Activated CD8-positive, alpha-beta memory T cell treated with anti-CD3 and anti-CD28 coated beads for 1 hour (primary cell): ENCODE data around the gene GTF3C1.
A peak's percentile ranks its signal among the peaks of the same experiment; 100 is the strongest.
"Not testable (repeated sequence)": the region's sequence is repeated elsewhere in the genome, so short reads cannot be mapped to it uniquely, and the experiment has no call there.

Experiments used
- DNase-seq, 2 donors: peaks; one replicate each; pipeline ENCODE4 v3.0.0-alpha.2; 2020; ENCODE audit warnings: low read depth in 1 of 2; ENCODE audit errors: extremely low read depth in 1 of 2

The GTF3C1 gene

GRCh38 chr16:27549746-27550581 lies at the start of gene GTF3C1, which contains the start of gene KATNIP:
TSS of gene GTF3C1 (minus strand) at chr16:27549913. CDS start at chr16:27549890, 23 bp downstream.
TSS of gene KATNIP (plus strand) at chr16:27550144. CDS start at chr16:27550171, 27 bp downstream.
- DNase-seq: peak; percentile 100

GRCh38 chr16:27598931-27599565 lies 49.3 kb upstream of the GTF3C1 start:
- no peak for DNase-seq

GRCh38 chr16:27598220-27598619 lies 48.5 kb upstream of the GTF3C1 start:
- no peak for DNase-seq

- DNase-seq: no peak
These were observed 47.6 kb upstream of the GTF3C1 start for GRCh38 chr16:27597361-27597760.

GRCh38 chr16:27596411-27596810 lies 46.7 kb upstream of the GTF3C1 start:
- no peak for DNase-seq

- DNase-seq: no peak
These were observed 46.3 kb upstream of the GTF3C1 start for GRCh38 chr16:27595993-27596392.

GRCh38 chr16:27595475-27595874 lies 45.8 kb upstream of the GTF3C1 start:
- no peak for DNase-seq

- no peak for DNase-seq
These were observed 42.1 kb upstream of the GTF3C1 start for GRCh38 chr16:27591837-27592236.

GRCh38 chr16:27588057-27588456 lies 38.3 kb upstream of the GTF3C1 start:
- DNase-seq: no peak

GRCh38 chr16:27586711-27587110 lies 37.0 kb upstream of the GTF3C1 start:
- DNase-seq: no peak

GRCh38 chr16:27585200-27585599 lies 35.5 kb upstream of the GTF3C1 start:
- DNase-seq: no peak

GRCh38 chr16:27583634-27584033 lies 33.9 kb upstream of the GTF3C1 start:
- DNase-seq: no peak

- DNase-seq: no peak
These were observed 33.2 kb upstream of the GTF3C1 start for GRCh38 chr16:27582883-27583282.

GRCh38 chr16:27579087-27579980 lies 29.6 kb upstream of the GTF3C1 start:
- no peak for DNase-seq

GRCh38 chr16:27576729-27577128 lies 27.0 kb upstream of the GTF3C1 start:
- no peak for DNase-seq

GRCh38 chr16:27572711-27573110 lies 23.0 kb upstream of the GTF3C1 start:
- DNase-seq: no peak

GRCh38 chr16:27571433-27572326 lies 22.0 kb upstream of the GTF3C1 start:
- no peak for DNase-seq

- DNase-seq: not testable (repeated sequence)
These were observed 21.3 kb upstream of the GTF3C1 start for GRCh38 chr16:27570986-27571385.

- DNase-seq: no peak
These were observed 18.4 kb upstream of the GTF3C1 start for GRCh38 chr16:27568077-27568476.

GRCh38 chr16:27566417-27566816 lies 16.7 kb upstream of the GTF3C1 start:
- DNase-seq: no peak
